PFSK-1 (cell line): Measurements from ENCODE around the gene TMEM242.

ENCODE experiments used
- FOXP2 ChIP-seq: optimal IDR thresholded peaks from 2 replicates; pipeline ENCODE3; 2011; ENCODE audit warnings: borderline replicate concordance, control low read depth, inconsistent platforms; ENCODE audit not compliant: insufficient read depth; ENCODE audit errors: extremely low read length, extremely low read depth
- POLR2AphosphoS5 ChIP-seq: IDR thresholded peaks from 2 replicates; pipeline ENCODE4 v1.6.1; 2012; ENCODE audit warnings: low read depth, mild to moderate bottlenecking, control low read depth, low read length, moderate library complexity
- REST ChIP-seq, 2 experiments: IDR thresholded peaks; 2 replicates each; pipeline versions ENCODE4 v1.6.1 to v1.8.0; 2011 to 2012; ENCODE audit warnings: low read depth in 2 of 2, low read length in 2 of 2, control low read depth in 1 of 2, inconsistent platforms in 1 of 2, mild to moderate bottlenecking in 1 of 2, moderate library complexity in 1 of 2; ENCODE audit not compliant: insufficient read depth in 1 of 2
- SIN3A ChIP-seq: IDR thresholded peaks from 2 replicates; pipeline ENCODE4 v1.6.1; 2012; ENCODE audit warnings: mild to moderate bottlenecking, low read length, moderate library complexity, borderline replicate concordance; ENCODE audit not compliant: insufficient read depth
- TAF1 ChIP-seq: IDR thresholded peaks from 2 replicates; pipeline ENCODE4 v1.6.1; 2012; ENCODE audit warnings: low read length, control low read depth, borderline replicate concordance; ENCODE audit not compliant: insufficient read depth

TMEM242 gene

GRCh38 chr6:157332813-157333212, 9.5 kb upstream of the TMEM242 start:
- no peak for TF ChIP-seq SIN3A
- no peak for TF ChIP-seq TAF1
- no peak for TF ChIP-seq REST (IDR thresholded peaks at IDR 0.05; ENCODE audit: insufficient read depth in 1 of 2, low read depth in 2 of 2, low read length in 2 of 2)
- TF ChIP-seq POLR2AphosphoS5: no peak
- TF ChIP-seq FOXP2: no peak

- TF ChIP-seq TAF1 (no peak), FOXP2 (no peak), SIN3A (no peak)
Measured at GRCh38 chr6:157330831-157331230, 7.5 kb upstream of the TMEM242 start.

GRCh38 chr6:157329829-157330228, 6.5 kb upstream of the TMEM242 start:
- no peak for TF ChIP-seq TAF1
- TF ChIP-seq FOXP2: no peak
- TF ChIP-seq REST (IDR thresholded peaks at IDR 0.05; ENCODE audit: insufficient read depth in 1 of 2, low read depth in 2 of 2, low read length in 2 of 2): no peak
- TF ChIP-seq POLR2AphosphoS5: no peak
- TF ChIP-seq SIN3A: no peak

GRCh38 chr6:157328108-157328692, 4.9 kb upstream of the TMEM242 start:
- no peak for TF ChIP-seq FOXP2
- no peak for TF ChIP-seq SIN3A
- no peak for TF ChIP-seq TAF1
- no peak for TF ChIP-seq POLR2AphosphoS5
- TF ChIP-seq REST (IDR thresholded peaks at IDR 0.05; ENCODE audit: insufficient read depth in 1 of 2, low read depth in 2 of 2, low read length in 2 of 2): no peak

- TF ChIP-seq FOXP2 (no peak), TAF1 (no peak), SIN3A (no peak), REST (IDR thresholded peaks at IDR 0.05; ENCODE audit: insufficient read depth in 1 of 2, low read depth in 2 of 2, low read length in 2 of 2) (no peak), POLR2AphosphoS5 (no peak)
Measured at GRCh38 chr6:157326979-157327378, 3.7 kb upstream of the TMEM242 start.
